Fibroblast of pulmonary artery (primary cell): Measurements from ENCODE around the gene STK4.

Experiments used
- DNase-seq: peaks from one replicate; pipeline ENCODE4 v3.0.0-alpha.2; 2010; ENCODE audit warnings: low read depth
- H3K4me3 ChIP-seq: replicated peaks from 2 replicates; pipeline ENCODE4 v1.5.1; 2011; ENCODE audit warnings: low read depth, mild to moderate bottlenecking, control low read depth, low read length, moderate library complexity
- TF ChIP-seq, protein P1 (sequence below): IDR thresholded peaks from 2 replicates; pipeline ENCODE4 v1.5.1; 2011; ENCODE audit warnings: mild to moderate bottlenecking, control low read depth, low read length, inconsistent platforms; ENCODE audit errors: missing control alignments

STK4 gene

DNA sequence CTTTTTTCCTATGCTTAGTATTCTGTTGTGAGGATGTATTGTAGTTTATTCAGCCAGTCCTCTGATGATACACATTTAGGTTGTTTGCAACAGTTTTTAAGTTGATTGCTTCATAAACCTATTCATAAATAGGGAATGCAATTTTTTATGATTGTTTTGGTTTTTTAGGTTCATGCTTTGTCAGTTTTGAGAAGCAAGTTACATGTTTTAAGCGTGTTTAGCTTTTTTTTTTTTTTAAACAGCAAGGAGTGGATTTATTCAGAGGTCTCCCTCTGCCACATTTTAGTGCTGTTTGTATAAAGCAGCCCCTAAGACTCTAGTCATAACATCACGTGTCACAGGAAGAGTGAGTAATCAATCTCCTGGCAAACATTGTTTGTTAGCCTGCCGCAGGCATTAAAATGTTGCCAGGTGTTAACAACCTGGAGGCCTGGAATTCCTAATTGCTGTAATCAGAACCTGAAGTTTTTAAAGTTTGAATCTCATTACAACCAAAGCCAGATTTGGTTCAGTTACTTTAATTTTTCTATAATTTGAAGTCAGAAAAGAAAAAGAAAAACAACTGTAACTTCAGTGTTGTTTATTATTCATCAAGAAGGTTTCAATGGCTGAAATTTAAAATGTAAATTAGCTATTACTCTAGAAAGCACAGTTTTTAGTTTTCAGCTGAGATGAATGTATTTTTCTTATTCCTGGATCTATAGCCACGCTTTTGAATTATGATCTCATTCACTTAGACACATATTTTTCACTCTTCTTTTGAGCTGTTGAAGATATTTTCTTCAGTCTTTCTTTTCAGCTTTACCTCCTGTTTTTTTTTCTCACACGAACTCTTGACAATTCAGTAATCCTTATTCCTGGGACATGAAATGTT lies 75.4 kb downstream of the STK4 start:
- peak; percentile 69 for DNase-seq
- TF ChIP-seq, protein P1, sequence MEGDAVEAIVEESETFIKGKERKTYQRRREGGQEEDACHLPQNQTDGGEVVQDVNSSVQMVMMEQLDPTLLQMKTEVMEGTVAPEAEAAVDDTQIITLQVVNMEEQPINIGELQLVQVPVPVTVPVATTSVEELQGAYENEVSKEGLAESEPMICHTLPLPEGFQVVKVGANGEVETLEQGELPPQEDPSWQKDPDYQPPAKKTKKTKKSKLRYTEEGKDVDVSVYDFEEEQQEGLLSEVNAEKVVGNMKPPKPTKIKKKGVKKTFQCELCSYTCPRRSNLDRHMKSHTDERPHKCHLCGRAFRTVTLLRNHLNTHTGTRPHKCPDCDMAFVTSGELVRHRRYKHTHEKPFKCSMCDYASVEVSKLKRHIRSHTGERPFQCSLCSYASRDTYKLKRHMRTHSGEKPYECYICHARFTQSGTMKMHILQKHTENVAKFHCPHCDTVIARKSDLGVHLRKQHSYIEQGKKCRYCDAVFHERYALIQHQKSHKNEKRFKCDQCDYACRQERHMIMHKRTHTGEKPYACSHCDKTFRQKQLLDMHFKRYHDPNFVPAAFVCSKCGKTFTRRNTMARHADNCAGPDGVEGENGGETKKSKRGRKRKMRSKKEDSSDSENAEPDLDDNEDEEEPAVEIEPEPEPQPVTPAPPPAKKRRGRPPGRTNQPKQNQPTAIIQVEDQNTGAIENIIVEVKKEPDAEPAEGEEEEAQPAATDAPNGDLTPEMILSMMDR: no peak
- H3K4me3 ChIP-seq: no peak overlapping the region

DNA sequence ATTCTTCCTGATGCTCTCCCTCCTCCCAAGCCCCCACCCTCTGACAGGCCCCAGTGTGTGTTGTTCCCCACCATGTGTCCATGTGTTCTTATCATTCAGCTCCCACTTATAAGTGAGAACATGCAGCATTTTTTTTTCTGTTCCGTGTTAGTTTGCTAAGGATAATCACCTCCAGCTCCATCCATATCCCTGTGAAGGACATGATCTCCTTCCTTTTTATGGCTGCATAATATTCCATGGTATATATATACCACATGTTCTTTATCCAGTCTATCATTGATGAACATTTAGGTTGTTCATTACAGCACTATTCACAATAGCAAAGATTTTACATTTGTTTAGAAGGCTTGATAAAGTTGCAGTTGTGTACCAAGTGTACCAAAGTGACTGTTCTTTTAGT lies 76.7 kb downstream of the STK4 start:
- TF ChIP-seq, protein P1: no peak
- DNase-seq: no peak
- no peak overlapping the region for H3K4me3 ChIP-seq

DNA sequence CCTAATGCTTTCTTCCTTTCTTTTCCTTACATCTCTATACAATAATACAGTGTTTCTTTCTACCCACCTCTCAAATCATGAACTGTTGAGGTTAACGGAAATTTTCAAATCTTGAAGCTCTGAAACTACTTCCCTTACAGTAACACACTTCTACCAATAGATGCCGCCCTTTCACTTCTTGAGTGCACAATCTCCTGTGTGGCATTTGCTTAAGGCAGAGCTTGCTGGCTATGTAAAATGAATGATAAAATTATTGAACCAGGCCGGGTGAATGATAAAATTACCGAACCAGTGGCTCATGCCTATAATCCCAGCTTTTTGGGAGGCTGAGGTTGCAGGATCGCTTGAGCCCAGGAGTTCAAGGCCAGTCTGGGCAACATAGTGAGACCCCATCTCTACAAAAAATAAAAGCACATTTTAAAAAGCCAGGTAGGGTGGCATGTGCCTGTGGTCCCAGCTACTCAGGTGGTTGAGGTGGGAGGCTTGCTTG lies 77.8 kb downstream of the STK4 start:
- TF ChIP-seq, protein P1: peak; percentile 92
- H3K4me3 ChIP-seq: no peak overlapping the region
- peak; percentile 89 for DNase-seq

DNA sequence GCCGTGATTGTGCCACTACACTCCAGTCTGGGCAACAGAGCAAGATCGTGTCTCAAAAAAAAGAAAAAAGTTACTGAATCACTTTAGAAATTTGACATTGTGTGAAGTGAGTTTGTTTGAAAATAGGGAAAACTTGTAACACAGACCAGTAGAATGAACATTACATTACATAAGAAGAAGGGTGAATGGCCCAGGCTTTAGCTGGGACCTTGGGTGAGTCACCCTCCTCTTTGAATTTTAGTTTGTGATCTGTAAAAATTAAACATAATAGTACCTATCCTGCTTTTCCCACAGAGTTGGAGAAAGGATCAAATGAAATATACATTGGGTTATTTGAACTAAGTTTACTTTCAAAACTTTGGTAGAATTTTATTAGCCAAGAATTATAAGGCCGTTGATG lies 78.3 kb downstream of the STK4 start:
- TF ChIP-seq, protein P1: no peak
- no peak overlapping the region for H3K4me3 ChIP-seq
- no peak for DNase-seq

DNA sequence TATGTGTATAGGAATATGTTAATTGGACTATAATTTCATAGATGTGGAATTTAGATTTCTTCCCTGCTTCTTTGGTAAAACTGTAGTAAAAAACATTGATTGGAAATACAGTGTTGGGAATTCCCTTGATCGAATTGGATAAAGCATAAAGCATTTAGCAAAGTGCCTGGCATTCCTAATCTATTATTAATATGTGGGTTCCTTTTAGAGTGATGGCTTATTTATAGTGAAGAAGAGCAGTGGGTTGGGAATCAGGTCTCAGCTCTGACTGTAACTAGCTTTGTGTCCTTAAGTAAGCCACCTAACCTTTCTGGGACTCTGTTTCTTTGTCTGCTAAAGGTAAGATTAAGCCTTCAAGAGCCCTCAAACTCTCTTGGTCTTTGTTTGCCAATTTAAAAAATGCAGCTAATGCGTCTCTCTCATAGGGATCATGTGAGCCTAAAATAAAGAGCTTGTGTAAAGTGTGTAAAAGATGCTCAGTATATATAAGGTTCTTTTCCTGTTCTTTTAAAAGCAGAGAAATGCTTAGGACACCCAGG lies 81.3 kb downstream of the STK4 start:
- DNase-seq: no peak
- TF ChIP-seq, protein P1: no peak
- H3K4me3 ChIP-seq: no peak overlapping the region

DNA sequence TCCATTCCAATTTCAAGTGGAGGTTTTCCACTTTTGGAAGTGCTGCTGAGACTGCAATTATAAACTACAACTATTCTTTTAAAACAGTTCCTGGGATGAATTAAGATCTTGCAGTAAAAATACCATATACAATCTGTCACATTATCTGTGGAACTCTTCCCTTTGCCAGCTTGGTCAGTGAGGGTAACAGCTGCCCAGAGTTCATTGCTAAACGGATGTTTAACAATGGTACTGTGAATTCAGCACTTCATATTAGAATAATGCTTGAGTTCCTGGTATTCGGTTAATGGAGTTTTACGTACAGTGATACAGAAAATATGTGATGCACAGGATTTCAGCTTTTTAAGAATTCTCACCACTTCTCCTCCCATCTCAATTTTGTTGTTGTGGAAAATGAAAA lies 83.1 kb downstream of the STK4 start:
- DNase-seq: no peak
- TF ChIP-seq, protein P1: no peak

More for the DNA sequence above, 83.1 kb downstream of the STK4 start:
- H3K4me3 ChIP-seq: no peak overlapping the region
